GOT3 (cell line): ENCODE data around the gene SPRTN.

Experiments used
- DNase-seq: peaks from one replicate; lab custom pipeline; 2025; ENCODE audit warnings: mixed read lengths; lab: John Stamatoyannopoulos, UW

SPRTN gene

GRCh38 chr1:231376875-231377549 lies 38.9 kb downstream of the SPRTN start:
- no peak for DNase-seq

GRCh38 chr1:231381729-231382128 lies 43.6 kb downstream of the SPRTN start:
- DNase-seq, result no peak

GRCh38 chr1:231382426-231382825 lies 44.3 kb downstream of the SPRTN start:
- no peak for DNase-seq

GRCh38 chr1:231383159-231383860 lies 45.2 kb downstream of the SPRTN start:
- DNase-seq, result no peak

GRCh38 chr1:231384696-231385415 lies 46.8 kb downstream of the SPRTN start:
- DNase-seq, result no peak

GRCh38 chr1:231385416-231385748 lies 47.3 kb downstream of the SPRTN start:
- no peak for DNase-seq

- no peak for DNase-seq
These were observed 48.4 kb downstream of the SPRTN start for GRCh38 chr1:231386466-231386865.

GRCh38 chr1:231387770-231388669 lies 49.9 kb downstream of the SPRTN start:
- no peak for DNase-seq

GRCh38 chr1:231390071-231390470 lies 52.0 kb downstream of the SPRTN start:
- DNase-seq, result no peak

GRCh38 chr1:231392389-231393131 lies 54.5 kb downstream of the SPRTN start:
- no peak for DNase-seq

GRCh38 chr1:231393668-231394067 lies 55.6 kb downstream of the SPRTN start:
- no peak for DNase-seq

GRCh38 chr1:231395076-231395997 lies 57.2 kb downstream of the SPRTN start:
- DNase-seq, result peak; percentile 30

- DNase-seq, result no peak
These were observed 57.9 kb downstream of the SPRTN start for GRCh38 chr1:231395998-231396390.

GRCh38 chr1:231396643-231397042 lies 58.5 kb downstream of the SPRTN start:
- no peak for DNase-seq

- no peak for DNase-seq
These were observed 60.0 kb downstream of the SPRTN start for GRCh38 chr1:231397886-231398671.

GRCh38 chr1:231401478-231401877 lies 63.4 kb downstream of the SPRTN start:
- no peak for DNase-seq

- DNase-seq, result no peak
These were observed 66.2 kb downstream of the SPRTN start for GRCh38 chr1:231404318-231404717.
